Measurements from ENCODE around the gene TGFBR1.

The TGFBR1 gene

GRCh38 chr9:99197124-99197630 is 92.3 kb downstream of the TGFBR1 start:
- TF ChIP-seq, protein P1, sequence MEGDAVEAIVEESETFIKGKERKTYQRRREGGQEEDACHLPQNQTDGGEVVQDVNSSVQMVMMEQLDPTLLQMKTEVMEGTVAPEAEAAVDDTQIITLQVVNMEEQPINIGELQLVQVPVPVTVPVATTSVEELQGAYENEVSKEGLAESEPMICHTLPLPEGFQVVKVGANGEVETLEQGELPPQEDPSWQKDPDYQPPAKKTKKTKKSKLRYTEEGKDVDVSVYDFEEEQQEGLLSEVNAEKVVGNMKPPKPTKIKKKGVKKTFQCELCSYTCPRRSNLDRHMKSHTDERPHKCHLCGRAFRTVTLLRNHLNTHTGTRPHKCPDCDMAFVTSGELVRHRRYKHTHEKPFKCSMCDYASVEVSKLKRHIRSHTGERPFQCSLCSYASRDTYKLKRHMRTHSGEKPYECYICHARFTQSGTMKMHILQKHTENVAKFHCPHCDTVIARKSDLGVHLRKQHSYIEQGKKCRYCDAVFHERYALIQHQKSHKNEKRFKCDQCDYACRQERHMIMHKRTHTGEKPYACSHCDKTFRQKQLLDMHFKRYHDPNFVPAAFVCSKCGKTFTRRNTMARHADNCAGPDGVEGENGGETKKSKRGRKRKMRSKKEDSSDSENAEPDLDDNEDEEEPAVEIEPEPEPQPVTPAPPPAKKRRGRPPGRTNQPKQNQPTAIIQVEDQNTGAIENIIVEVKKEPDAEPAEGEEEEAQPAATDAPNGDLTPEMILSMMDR (IDR thresholded peaks at IDR 0.05; ENCODE audit: borderline replicate concordance, insufficient read depth, low read depth, low read length), result no peak
- no peak overlapping the region for H3K4me3 ChIP-seq (ENCODE audit: low read depth, low read length)

DNA sequence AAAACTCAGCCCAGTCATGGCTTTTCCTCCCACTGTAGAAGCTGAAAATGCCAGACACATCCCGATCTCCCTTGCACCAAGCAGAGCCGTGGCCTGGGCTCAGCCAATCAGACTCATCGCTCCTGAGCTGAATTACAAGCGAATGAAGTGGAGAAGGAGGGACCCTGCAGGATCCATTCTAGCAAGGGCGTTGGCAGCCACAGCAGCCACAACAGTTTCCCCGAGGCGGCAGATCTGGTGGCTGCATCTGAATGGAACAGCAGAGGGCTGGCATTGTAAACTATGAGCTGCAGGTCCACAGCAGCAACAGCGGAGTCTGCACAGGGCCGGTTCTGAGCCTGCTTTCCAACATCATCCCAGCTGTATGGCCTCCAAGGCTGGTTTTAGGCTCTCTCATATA is 93.1 kb downstream of the TGFBR1 start:
- TF ChIP-seq, protein P1 (IDR thresholded peaks at IDR 0.05; ENCODE audit: borderline replicate concordance, insufficient read depth, low read depth, low read length), result no peak
- H3K4me3 ChIP-seq (ENCODE audit: low read depth, low read length), result no peak overlapping the region

DNA sequence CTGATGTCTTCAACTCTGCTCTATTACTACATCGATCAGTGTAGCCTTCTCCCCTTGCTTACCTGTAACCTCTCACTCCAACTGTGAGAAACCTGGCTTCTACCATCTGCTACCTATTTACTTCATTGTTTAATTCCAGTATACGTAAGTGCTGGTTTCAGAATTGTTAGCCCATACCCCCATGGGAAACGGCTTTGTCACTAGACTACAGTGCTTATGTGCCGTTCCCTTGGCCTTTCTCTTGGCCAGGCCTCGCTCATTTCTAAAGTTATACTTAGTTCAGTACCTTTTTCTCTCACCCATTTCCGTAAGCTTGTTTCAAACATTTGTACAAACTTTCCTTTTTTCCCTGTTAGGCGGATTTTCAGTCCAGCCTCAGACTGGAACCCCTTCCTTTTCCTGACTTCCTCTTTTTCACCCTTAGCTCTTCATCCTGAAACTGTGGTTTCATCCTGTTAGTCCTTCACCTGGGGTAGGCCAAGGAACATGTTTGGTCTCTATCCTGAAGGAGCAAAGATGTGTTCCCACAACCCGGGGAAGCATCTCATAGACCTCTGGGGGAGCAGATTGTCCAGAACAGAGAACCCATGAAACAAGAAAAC is 95.1 kb downstream of the TGFBR1 start:
- TF ChIP-seq, protein P1 (IDR thresholded peaks at IDR 0.05; ENCODE audit: borderline replicate concordance, insufficient read depth, low read depth, low read length), result no peak
- no peak overlapping the region for H3K4me3 ChIP-seq (ENCODE audit: low read depth, low read length)

GRCh38 chr9:99201603-99202002 is 96.7 kb downstream of the TGFBR1 start:
- no peak overlapping the region for H3K4me3 ChIP-seq (ENCODE audit: low read depth, low read length)

More at GRCh38 chr9:99201603-99202002, 96.7 kb downstream of the TGFBR1 start:
- TF ChIP-seq, protein P1 (IDR thresholded peaks at IDR 0.05; ENCODE audit: borderline replicate concordance, insufficient read depth, low read depth, low read length), result no peak

Measured in GM12875 (cell line).